ENCODE data around the gene PFKFB3.
"Not testable (repeated sequence)": the region's sequence is repeated elsewhere in the genome, so short reads cannot be mapped to it uniquely, and the experiment has no call there.

PFKFB3 gene

DNA sequence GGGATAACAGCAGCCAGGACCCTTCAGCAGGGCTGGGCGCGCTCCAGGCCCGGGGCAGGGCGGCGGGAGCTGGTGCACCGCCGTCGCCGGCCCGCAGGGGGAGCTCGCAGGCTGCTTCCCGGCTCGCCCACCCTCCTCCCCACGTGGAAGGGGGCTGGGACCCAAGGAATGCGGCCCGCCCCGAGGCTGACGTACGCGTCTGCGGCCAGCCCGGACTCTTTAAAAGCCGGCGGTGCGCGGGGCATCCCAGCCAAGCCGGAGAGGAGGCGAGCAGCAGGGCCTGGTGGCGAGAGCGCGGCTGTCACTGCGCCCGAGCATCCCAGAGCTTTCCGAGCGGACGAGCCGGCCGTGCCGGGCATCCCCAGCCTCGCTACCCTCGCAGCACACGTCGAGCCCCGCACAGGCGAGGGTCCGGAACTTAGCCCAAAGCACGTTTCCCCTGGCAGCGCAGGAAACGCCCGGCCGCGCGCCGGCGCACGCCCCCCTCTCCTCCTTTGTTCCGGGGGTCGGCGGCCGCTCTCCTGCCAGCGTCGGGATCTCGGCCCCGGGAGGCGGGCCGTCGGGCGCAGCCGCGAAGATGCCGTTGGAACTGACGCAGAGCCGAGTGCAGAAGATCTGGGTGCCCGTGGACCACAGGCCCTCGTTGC is at the start of gene PFKFB3:
PFKFB3 (plus strand) TSS at position 249 of the 647 bp plus-strand sequence; CDS start at position 578, 329 bp downstream.
- peak; percentile 85 for DNase-seq (ENCODE audit: low spot score)

- DNase-seq (ENCODE audit: low spot score): no peak
Measured at GRCh38 chr10:6153845-6154244, 48.9 kb upstream of the PFKFB3 start.

DNA sequence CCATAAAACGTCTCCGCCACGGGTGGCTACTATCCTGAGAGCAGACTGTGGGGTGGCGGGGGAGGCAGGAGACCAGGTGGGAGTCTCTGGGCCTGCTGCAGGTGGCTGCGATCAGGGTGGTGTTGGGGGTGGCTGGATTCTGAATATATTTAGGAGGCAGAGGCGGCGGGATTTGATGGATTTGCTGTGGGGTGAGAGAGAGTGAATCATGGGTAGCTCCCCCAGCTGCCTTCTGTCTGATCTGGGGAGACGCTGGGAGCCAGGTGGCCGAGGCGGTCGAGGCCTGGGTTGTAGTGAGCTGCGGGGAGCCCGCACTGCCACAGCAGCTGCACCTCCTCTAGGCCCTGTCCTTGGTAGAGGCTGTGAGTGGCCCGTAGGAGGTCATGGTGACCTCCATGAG is 48.2 kb upstream of the PFKFB3 start:
- DNase-seq (ENCODE audit: low spot score): no peak

- DNase-seq (ENCODE audit: low spot score): no peak
Measured at GRCh38 chr10:6158276-6158675, 44.5 kb upstream of the PFKFB3 start.

DNA sequence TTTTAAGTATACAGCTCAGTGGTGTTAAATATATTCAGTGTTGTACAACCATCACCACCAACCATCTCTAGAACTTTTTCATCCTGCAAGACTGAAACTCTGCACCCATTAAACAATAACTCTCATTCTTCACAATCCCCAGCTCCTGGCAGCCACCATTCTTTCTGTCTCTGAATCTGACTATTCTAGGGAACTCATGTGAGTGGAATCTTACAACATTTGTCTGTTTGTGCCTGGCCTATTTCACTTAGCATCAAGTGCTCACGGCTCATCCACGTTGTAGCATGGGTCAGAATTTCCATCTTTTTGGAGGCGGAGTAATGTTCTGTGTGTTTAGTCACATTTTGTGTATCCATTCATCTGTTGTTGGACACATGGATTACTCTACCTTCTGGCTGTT is 40.8 kb upstream of the PFKFB3 start:
- no peak for DNase-seq (ENCODE audit: low spot score)

GRCh38 chr10:6162589-6163356 is 40.0 kb upstream of the PFKFB3 start:
- no peak for DNase-seq (ENCODE audit: low spot score)

- peak; percentile 57 for DNase-seq (ENCODE audit: low spot score)
Measured at GRCh38 chr10:6163364-6164270, 39.1 kb upstream of the PFKFB3 start.

GRCh38 chr10:6164271-6165095 is 38.2 kb upstream of the PFKFB3 start:
- DNase-seq (ENCODE audit: low spot score): no peak

DNA sequence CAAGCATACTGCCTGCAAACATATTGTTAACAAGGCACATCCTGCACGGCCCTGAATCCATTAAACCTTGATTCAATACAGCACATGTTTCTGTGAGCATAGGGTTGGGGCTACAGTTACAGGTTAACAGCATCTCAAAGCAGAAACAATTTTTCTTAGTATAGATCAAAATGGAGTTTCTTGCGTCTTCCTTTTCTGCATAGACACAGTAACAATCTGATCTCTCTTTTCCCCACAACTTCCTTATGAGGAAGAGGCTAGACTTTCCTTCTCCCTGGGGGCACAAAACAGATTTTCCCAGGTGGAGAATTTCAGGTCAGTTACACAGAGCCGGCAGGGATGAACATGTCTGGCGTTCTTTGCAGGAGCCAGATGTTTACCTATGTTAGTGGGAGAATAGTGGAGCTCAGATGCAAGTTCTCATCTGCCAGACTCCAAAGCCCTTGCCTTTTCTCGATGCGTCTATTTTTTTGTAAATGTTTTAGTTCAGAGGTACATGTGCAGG is 37.5 kb upstream of the PFKFB3 start:
- DNase-seq (ENCODE audit: low spot score): no peak

DNA sequence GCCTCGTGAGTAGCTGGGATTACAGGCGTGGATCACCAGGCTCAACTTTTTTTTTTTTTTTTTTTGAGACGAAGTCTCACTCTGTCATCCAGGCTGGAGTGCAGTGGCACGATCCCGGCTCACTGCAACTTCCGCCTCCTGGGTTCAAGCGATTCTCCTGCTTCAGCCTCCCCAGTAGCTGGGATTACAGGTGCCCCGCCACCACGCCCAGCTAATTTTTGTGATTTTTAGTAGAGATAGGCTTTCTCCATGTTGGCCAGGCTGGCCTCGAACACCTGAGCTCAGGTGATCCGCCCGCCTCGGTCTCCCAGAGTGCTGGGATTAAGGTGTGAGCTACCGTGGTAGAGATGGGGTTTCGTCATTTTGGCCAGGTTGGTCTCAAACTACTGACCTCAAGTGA is 36.8 kb upstream of the PFKFB3 start:
- DNase-seq (ENCODE audit: low spot score): not testable (repeated sequence)

DNA sequence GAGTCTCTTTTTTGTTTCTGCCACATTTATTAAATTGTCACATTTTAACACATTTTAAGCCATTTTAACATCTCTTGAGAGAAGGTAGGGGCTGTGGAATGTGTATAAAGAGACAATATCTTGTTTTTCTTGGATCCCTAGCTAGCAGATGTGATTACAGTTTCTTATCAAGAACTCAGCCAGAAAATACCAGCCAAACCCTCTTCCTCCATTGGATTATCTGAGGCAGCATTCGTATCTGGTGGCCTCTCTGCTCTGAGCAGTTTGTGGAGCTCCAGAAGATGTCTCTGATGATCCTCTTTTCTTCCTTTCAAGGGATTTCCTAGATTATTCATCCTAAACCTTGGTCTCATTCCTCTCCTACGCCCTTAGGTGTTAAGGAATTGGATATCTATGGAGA is 35.3 kb upstream of the PFKFB3 start:
- DNase-seq (ENCODE audit: low spot score): no peak

DNA sequence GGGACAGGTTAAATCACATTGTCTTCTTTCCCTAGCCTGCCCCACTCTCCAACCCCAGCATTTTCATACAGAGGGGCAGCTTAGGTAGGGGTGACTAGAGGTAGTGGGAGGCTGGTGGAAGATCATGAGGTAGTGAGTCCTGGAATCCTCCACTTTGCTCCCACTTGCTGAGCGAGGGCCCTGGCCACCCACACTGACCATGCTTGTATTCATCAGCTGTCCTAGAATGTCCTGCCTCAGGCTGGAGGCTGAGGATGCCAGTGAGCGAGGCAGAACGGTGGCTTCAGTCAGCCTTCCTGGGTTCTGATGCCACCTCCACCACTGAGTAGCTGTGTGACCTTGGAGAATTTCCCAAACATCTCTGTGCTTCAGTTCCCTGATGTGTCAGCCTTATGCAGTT is 34.6 kb upstream of the PFKFB3 start:
- no peak for DNase-seq (ENCODE audit: low spot score)

GRCh38 chr10:6170638-6171037 is 32.1 kb upstream of the PFKFB3 start:
- DNase-seq (ENCODE audit: low spot score): peak; percentile 6

DNA sequence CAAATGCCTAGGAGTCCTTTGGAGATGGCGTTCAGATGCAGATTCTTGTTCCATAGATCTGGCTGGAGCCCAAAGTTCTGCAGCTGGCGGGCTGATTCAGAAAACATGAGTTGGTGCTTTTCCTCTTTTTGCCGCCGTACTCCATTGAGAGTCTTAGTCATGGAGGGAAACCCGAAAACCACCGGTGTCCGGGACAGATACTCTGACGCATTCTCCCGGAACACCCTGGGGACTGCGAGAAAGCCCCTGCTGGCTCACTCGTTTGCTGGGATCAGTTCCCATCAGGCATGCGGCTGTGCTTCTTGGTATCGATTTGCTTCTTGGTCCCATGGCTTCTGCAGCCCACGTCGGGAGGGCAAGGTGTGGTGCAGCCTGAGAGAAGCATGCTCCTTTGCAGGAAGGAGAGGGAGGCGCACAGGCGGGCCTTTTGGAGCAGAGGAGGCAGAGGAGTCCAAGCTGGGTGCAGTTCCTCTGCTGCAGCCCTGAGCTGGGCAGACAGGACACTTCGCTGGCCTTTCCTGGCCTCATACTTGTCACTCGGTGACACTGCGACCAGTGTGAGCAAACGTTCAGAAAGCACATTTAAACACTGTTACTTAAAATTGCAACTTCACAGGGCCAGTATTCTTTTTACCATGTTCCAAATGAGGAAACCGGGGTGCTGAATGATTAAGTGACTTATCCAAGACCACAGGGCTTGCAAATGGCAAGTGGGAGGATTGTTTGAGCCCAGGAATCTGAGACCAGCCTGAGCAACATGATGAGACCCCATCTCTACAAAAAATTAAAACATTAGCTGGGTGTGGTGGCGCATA is 30.6 kb upstream of the PFKFB3 start:
- DNase-seq (ENCODE audit: low spot score): no peak

GRCh38 chr10:6173203-6173602 is 29.5 kb upstream of the PFKFB3 start:
- no peak for DNase-seq (ENCODE audit: low spot score)

DNA sequence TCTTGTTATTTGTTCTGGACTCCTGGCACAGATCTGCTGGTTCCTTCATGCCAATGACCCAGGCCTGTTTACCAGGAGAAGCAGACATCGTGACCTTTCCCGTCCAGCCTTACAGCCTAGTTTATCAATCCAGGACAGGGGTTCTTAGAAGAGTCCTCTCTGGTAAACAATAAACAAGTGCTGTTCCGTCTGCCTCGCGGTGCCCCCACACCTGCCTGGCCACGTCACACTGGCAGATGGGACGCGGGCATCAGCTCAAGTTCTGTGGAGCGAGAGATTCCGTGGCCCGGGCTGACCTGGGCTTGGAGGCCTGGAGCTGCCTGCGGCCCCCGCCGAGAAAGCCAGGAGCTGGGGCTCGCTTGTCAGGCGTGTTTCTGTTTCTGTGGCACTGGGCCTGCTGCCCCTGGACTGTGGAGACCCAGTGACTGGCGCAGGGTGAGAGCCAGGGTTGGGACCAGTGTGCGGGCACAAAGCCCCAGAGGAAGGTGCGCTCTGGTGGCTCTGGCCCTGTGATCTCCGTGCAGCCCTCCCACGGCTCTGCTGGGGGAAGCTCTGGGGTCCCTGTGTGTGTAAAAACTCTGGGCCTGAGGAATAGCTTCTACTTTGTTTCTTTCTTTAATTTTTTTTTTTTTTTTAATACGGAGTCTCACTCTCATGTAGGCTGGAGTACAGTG is 28.4 kb upstream of the PFKFB3 start:
- no peak for DNase-seq (ENCODE audit: low spot score)

GRCh38 chr10:6175329-6176055 is 27.2 kb upstream of the PFKFB3 start:
- no peak for DNase-seq (ENCODE audit: low spot score)

DNA sequence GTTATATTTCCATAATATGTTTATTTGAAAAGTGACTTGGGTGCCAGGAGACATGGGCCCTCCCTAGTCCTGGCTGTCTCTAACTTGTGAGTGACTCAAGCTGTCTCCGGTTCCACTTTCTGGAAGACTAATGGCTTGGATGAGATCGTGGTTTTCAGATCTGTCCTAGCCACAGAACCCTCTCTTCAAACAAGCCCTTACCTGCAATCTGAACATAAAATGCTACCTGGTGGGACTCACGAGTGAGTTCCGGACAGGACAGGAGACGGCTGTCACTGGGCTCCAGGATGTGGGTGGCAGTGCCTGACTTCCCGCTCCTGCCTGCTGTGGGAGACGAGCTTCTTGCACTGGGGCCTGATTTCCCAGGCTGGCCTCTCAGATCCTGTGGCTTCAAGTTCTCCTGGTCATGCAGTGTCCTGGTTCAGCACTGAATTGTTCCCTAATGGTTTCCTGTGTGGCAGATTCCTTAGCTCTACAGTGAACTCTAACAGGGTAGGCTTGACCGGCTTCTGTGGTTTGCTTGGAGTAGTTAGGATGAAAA is 26.0 kb upstream of the PFKFB3 start:
- DNase-seq (ENCODE audit: low spot score): no peak

GRCh38 chr10:6177880-6178281 is 24.9 kb upstream of the PFKFB3 start:
- no peak for DNase-seq (ENCODE audit: low spot score)
